KMS-11 (cell line): Measurements from ENCODE around the gene TMEM80.
"Not testable (repeated sequence)": the region's sequence is repeated elsewhere in the genome, so short reads cannot be mapped to it uniquely, and the experiment has no call there.

ENCODE experiments used
- H2AFZ ChIP-seq: fragments of 200-600 bp; sonication (generic); 2 replicates; pipeline ENCODE4 v1.6.1; 2016; ENCODE audit warnings: antibody characterized with exemption, mixed run types, low read depth
- H3K27ac ChIP-seq: fragments of 200-600 bp; sonication (generic); 2 replicates; pipeline ENCODE4 v1.6.1; 2016; ENCODE audit warnings: mild to moderate bottlenecking, mixed run types
- H3K27me3 ChIP-seq: fragments of 200-600 bp; sonication (generic); 2 replicates; pipeline ENCODE4 v1.6.1; 2017; ENCODE audit warnings: mild to moderate bottlenecking, low read depth, mixed run types, moderate library complexity; ENCODE audit not compliant: insufficient read depth
- H3K36me3 ChIP-seq: fragments of 200-600 bp; sonication (generic); 2 replicates; pipeline ENCODE4 v1.6.1; 2017; ENCODE audit warnings: mild to moderate bottlenecking, mixed run types; ENCODE audit not compliant: insufficient read depth
- H3K4me1 ChIP-seq: fragments of 200-600 bp; sonication (generic); 2 replicates; pipeline ENCODE4 v1.6.1; 2016; ENCODE audit warnings: mild to moderate bottlenecking, low read depth, mixed run types; ENCODE audit not compliant: poor library complexity, severe bottlenecking
- H3K4me2 ChIP-seq: fragments of 200-600 bp; sonication (generic); 2 replicates; pipeline ENCODE4 v1.7.0; 2016; ENCODE audit warnings: mild to moderate bottlenecking, mixed run types
- H3K4me3 ChIP-seq: fragments of 200-600 bp; sonication (generic); IDR thresholded peaks from 2 replicates; pipeline ENCODE4 v1.6.1; 2017; ENCODE audit warnings: low read depth, low read length, mixed read lengths; ENCODE audit not compliant: insufficient read depth
- H3K79me2 ChIP-seq: fragments of 200-600 bp; sonication (generic); 2 replicates; pipeline ENCODE4 v1.6.1; 2016; ENCODE audit warnings: low read depth, mixed run types; ENCODE audit not compliant: insufficient read depth
- H3K9ac ChIP-seq: fragments of 200-600 bp; sonication (generic); 2 replicates; pipeline ENCODE4 v1.6.1; 2016; ENCODE audit warnings: mild to moderate bottlenecking, mixed run types
- H4K20me1 ChIP-seq: fragments of 200-600 bp; sonication (generic); 2 replicates; pipeline ENCODE4 v1.6.1; 2016; ENCODE audit warnings: mild to moderate bottlenecking, mixed run types; ENCODE audit not compliant: insufficient read depth
- TF ChIP-seq, protein P1 (sequence below): fragments of 200-600 bp; sonication (generic); conservative IDR thresholded peaks from 2 replicates; pipeline ENCODE4 v1.6.1; 2017; ENCODE audit warnings: low read depth, mild to moderate bottlenecking, antibody characterized with exemption, low read length, moderate library complexity, mixed read lengths

Gene TMEM80

GRCh38 chr11:653837-654236 is 41.8 kb upstream of the TMEM80 start:
- H3K27ac ChIP-seq: no peak overlapping the region
- TF ChIP-seq, protein P1, sequence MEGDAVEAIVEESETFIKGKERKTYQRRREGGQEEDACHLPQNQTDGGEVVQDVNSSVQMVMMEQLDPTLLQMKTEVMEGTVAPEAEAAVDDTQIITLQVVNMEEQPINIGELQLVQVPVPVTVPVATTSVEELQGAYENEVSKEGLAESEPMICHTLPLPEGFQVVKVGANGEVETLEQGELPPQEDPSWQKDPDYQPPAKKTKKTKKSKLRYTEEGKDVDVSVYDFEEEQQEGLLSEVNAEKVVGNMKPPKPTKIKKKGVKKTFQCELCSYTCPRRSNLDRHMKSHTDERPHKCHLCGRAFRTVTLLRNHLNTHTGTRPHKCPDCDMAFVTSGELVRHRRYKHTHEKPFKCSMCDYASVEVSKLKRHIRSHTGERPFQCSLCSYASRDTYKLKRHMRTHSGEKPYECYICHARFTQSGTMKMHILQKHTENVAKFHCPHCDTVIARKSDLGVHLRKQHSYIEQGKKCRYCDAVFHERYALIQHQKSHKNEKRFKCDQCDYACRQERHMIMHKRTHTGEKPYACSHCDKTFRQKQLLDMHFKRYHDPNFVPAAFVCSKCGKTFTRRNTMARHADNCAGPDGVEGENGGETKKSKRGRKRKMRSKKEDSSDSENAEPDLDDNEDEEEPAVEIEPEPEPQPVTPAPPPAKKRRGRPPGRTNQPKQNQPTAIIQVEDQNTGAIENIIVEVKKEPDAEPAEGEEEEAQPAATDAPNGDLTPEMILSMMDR: no peak

GRCh38 chr11:654444-654843 is 41.2 kb upstream of the TMEM80 start:
- H3K9ac ChIP-seq, H2AFZ ChIP-seq, H3K27ac ChIP-seq, H3K4me2 ChIP-seq, H3K27me3 ChIP-seq, H3K4me3 ChIP-seq, H4K20me1 ChIP-seq, H3K79me2 ChIP-seq, H3K4me1 ChIP-seq, H3K36me3 ChIP-seq: not testable (repeated sequence)

More at GRCh38 chr11:653837-654236, 41.8 kb upstream of the TMEM80 start:
- no peak overlapping the region for H3K9ac ChIP-seq
- no peak overlapping the region for H3K4me2 ChIP-seq
- H3K27me3 ChIP-seq: no peaks in the 10 kb centered on the region
- H2AFZ ChIP-seq: no peak overlapping the region
- no peak overlapping the region for H3K4me3 ChIP-seq
- H4K20me1 ChIP-seq: no peaks in the 10 kb centered on the region
- no peaks in the 10 kb centered on the region for H3K4me1 ChIP-seq
- no peaks in the 10 kb centered on the region for H3K36me3 ChIP-seq
- H3K79me2 ChIP-seq: no peaks in the 10 kb centered on the region

GRCh38 chr11:655036-655726 is 40.4 kb upstream of the TMEM80 start:
- no peak overlapping the region for H3K9ac ChIP-seq
- no peak overlapping the region for H3K27ac ChIP-seq
- H3K4me1 ChIP-seq: no peaks in the 10 kb centered on the region
- TF ChIP-seq, protein P1: no peak
- H4K20me1 ChIP-seq: no peaks in the 10 kb centered on the region
- H3K4me2 ChIP-seq: no peak overlapping the region
- H3K4me3 ChIP-seq: no peak overlapping the region
- no peaks in the 10 kb centered on the region for H3K79me2 ChIP-seq
- H2AFZ ChIP-seq: no peak overlapping the region
- H3K36me3 ChIP-seq: no peaks in the 10 kb centered on the region
- H3K27me3 ChIP-seq: no peaks in the 10 kb centered on the region

DNA sequence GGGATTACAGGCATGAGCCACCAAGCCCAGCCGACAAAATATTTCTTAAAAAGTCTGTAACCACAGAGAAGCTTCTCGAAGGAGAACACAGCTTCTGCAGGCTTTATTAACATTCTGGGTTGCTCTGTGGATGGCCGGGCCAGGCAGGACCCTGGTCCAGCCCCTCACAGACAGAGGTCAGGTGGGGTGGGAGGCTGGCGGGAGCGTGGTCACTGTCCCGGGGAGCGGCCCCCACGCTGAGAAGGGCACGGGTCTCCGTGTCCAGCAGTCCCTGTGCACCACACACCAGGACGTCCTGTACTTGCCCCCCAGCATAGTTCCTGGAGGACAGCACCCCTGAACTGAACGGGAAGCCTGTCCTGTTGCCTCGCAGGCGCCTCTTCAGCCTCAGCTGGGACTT is 39.2 kb upstream of the TMEM80 start:
- Histone ChIP-seq H3K4me2 (no peak overlapping the region), H3K9ac (no peak overlapping the region), H3K4me1 (no peaks in the 10 kb centered on the region), H3K27me3 (no peaks in the 10 kb centered on the region), H3K4me3 (no peak overlapping the region), H4K20me1 (no peaks in the 10 kb centered on the region), H3K27ac (no peak overlapping the region), H2AFZ (no peak overlapping the region), H3K36me3 (no peaks in the 10 kb centered on the region), H3K79me2 (no peaks in the 10 kb centered on the region)
- TF ChIP-seq, protein P1: no peak

DNA sequence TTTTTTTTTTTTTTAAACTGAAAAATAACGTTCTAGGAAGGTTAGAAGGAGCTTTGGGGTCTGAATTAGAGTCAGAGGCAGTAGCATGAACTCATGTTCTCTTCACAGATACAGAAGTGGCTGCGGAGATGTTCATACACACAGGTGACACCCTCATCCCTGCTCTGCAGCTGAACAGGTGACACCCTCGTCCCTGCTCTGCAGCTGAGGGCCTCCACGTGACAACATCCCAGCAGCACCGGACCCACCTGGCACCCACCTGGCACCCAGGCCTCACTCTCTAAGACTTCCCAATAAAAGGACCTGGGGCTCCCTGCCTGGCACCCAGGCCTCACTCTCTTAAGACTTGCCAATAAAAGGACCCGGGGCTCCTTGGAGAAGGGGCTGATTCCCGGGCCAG is 38.8 kb upstream of the TMEM80 start:
- Histone ChIP-seq H3K27ac (no peak overlapping the region), H3K4me3 (no peak overlapping the region), H3K4me1 (no peaks in the 10 kb centered on the region), H3K79me2 (no peaks in the 10 kb centered on the region), H2AFZ (no peak overlapping the region), H3K27me3 (no peaks in the 10 kb centered on the region), H3K36me3 (no peaks in the 10 kb centered on the region), H3K9ac (no peak overlapping the region), H3K4me2 (no peak overlapping the region), H4K20me1 (no peaks in the 10 kb centered on the region)
- TF ChIP-seq, protein P1: no peak
